Suprapubic skin (tissue), 4 donors: Measurements from ENCODE around the gene CCZ1. TPM values are rescaled to one million over a fixed set of nuclear protein-coding genes. Genes with fewer than 3 reads are reported as not detected.
"Not testable (repeated sequence)": the region's sequence is repeated elsewhere in the genome, so short reads cannot be mapped to it uniquely, and the experiment has no call there.

ENCODE experiments used
- DNase-seq, 2 donors: peaks; one replicate each; pipeline ENCODE4 v3.0.0-alpha.2; 2019; ENCODE audit warnings: low spot score in 2 of 2
- H3K27ac ChIP-seq: fragments of 200-600 bp; sonication (generic); one replicate; pipeline ENCODE4 v1.5.1; 2019
- H3K27me3 ChIP-seq: fragments of 200-600 bp; sonication (generic); one replicate; pipeline ENCODE4 v1.5.1; 2019
- H3K36me3 ChIP-seq: fragments of 200-600 bp; sonication (generic); one replicate; pipeline ENCODE4 v1.5.1; 2019
- H3K4me1 ChIP-seq: fragments of 200-600 bp; sonication (generic); one replicate; pipeline ENCODE4 v1.5.1; 2019
- H3K4me3 ChIP-seq: fragments of 200-600 bp; sonication (generic); one replicate; pipeline ENCODE4 v1.5.1; 2019; ENCODE audit warnings: mild to moderate bottlenecking
- H3K9me3 ChIP-seq: fragments of 200-600 bp; sonication (generic); one replicate; pipeline ENCODE4 v1.5.1; 2019
- CTCF ChIP-seq, 2 donors: fragments of 200-600 bp in 1 of 2; fragments of 450-650 bp in 1 of 2; sonication (generic) in 1 of 2; IDR thresholded peaks; one replicate each; pipeline ENCODE4 v1.5.1; 2016 to 2019; ENCODE audit warnings: antibody characterized with exemption in 2 of 2, mild to moderate bottlenecking in 1 of 2, moderate library complexity in 1 of 2
- EP300 ChIP-seq: sonication (generic); formaldehyde crosslinking; IDR thresholded peaks from one replicate; pipeline ENCODE4 v1.6.1; 2017; ENCODE audit warnings: antibody characterized with exemption
- POLR2A ChIP-seq, 2 donors: fragments of 450-650 bp; IDR thresholded peaks; one replicate each; pipeline ENCODE4 v1.6.1; 2017; ENCODE audit warnings: antibody characterized with exemption in 2 of 2, mild to moderate bottlenecking in 2 of 2, moderate library complexity in 2 of 2
- POLR2AphosphoS5 ChIP-seq, 3 donors: sonication (generic); formaldehyde crosslinking; IDR thresholded peaks; one replicate each; pipeline ENCODE4 v1.6.1; 2017; ENCODE audit warnings: antibody characterized with exemption in 3 of 3
- whole genome bisulfite sequencing: methylation state at CpG from one replicate; pipeline ENCODE4 v1.1.5; 2018; 5-methylcytosine and 5-hydroxymethylcytosine counted together
- total RNA-seq, 4 donors: library from RNA; depleted of rRNA; stranded (reverse); fragments of >200 nt; gene quantifications; one replicate each; pipeline ENCODE4 v1.1.0, GENCODE V29; 2016

Gene CCZ1
- total RNA-seq, 4 donors from 2014 or later = 49.8 to 103 (median 62.6) TPM

DNA sequence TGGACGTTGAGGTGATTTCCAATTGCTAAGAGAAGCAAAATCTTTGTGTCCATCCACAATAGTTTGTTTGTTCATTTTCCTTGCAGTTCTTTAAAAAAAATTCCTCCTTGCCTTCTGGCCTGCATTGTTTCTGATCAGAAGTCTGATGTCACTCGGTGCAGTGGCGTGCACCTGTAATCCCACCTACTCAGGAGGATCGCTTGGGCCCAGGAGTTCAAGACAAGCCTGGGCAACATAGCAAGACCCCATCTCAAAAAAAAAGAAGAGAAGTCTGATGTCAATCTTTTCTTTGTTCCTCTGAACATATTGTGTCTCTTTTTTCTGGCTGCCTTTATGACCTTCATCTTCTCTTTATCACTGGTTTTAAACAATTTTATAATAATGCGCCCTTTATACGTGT lies 31.5 kb upstream of the CCZ1 start:
- TF ChIP-seq CTCF (IDR thresholded peaks at IDR 0.05) (no peak), POLR2A (IDR thresholded peaks at IDR 0.05) (no peak), EP300 (no peak), POLR2AphosphoS5 (IDR thresholded peaks at IDR 0.05) (no peak)
- no peaks in the 10 kb centered on the region for H3K9me3 ChIP-seq

DNA sequence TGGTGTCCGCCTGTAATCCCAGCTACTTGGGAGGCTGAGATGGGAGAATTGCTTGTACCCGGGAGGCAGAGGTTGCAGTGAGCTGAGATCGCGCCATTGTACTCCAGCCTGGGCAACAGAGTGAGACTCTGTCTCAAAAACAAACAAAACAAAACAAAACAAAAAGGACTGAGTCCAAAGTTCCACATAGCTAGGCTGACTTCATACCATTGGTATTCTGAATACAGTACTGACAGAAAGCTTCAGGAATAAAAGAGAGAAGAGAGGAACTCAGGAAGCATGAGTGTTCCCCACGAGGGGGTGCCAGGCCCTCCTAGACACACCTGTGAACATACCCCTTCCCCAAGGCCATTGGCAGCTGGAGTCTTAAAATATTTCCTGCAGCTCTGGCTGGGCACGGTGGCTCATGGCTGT lies 29.6 kb upstream of the CCZ1 start:
- H3K4me1 ChIP-seq, H3K36me3 ChIP-seq, H3K4me3 ChIP-seq, H3K9me3 ChIP-seq, H3K27me3 ChIP-seq, H3K27ac ChIP-seq, DNase-seq: not testable (repeated sequence)
- 74% methylated on average over 6 of the region's 6 CpGs for WGBS

More for the DNA sequence above, 31.5 kb upstream of the CCZ1 start:
- H3K4me1 ChIP-seq = no peaks in the 10 kb centered on the region
- no peaks in the 10 kb centered on the region for H3K27me3 ChIP-seq
- 86% methylated on average over 6 of the region's 6 CpGs for WGBS
- H3K36me3 ChIP-seq = no peaks in the 10 kb centered on the region
- DNase-seq = no peak
- H3K27ac ChIP-seq = no peak overlapping the region
- H3K4me3 ChIP-seq = no peak overlapping the region

DNA sequence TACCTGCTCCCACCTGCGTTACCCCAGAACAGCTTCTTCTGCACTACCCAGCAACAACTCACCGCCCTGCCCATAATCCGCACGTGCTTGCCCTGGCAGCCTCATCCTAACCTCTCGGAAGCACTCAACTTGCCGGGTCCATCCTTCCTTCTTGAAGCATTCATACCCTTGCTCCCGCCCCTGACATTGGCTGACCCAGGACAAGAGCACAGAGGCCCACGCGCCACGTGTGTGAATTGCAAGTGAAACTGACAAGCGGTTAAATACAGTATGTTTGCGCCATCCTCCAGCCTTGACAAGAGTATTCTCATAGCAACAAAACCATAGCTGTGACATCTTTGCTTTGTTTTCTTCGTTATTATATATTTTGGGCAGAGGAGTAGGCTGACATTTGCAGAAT lies 28.8 kb upstream of the CCZ1 start:
- TF ChIP-seq CTCF (IDR thresholded peaks at IDR 0.05) (no peak), POLR2A (IDR thresholded peaks at IDR 0.05) (no peak), EP300 (no peak), POLR2AphosphoS5 (IDR thresholded peaks at IDR 0.05) (no peak)
- Histone ChIP-seq H3K4me3 (no peak overlapping the region), H3K36me3 (no peaks in the 10 kb centered on the region), H3K9me3 (no peaks in the 10 kb centered on the region), H3K27me3 (no peaks in the 10 kb centered on the region), H3K27ac (no peak overlapping the region), H3K4me1 (no peaks in the 10 kb centered on the region)
- DNase-seq = no peak
- 86% methylated on average over 13 of the region's 13 CpGs for WGBS

- no peaks in the 10 kb centered on the region for H3K36me3 ChIP-seq
- TF ChIP-seq POLR2A (IDR thresholded peaks at IDR 0.05) = no peak
- no peak for TF ChIP-seq EP300
- no peak for TF ChIP-seq CTCF (IDR thresholded peaks at IDR 0.05)
- no peak for DNase-seq
- H3K27ac ChIP-seq = no peak overlapping the region
- WGBS = 84% methylated on average over 2 of the region's 2 CpGs
- H3K27me3 ChIP-seq = no peaks in the 10 kb centered on the region
- no peaks in the 10 kb centered on the region for H3K4me1 ChIP-seq
- H3K4me3 ChIP-seq = no peak overlapping the region
- no peaks in the 10 kb centered on the region for H3K9me3 ChIP-seq
Observed at GRCh38 chr7:5870311-5870710, 28.2 kb upstream of the CCZ1 start.

DNA sequence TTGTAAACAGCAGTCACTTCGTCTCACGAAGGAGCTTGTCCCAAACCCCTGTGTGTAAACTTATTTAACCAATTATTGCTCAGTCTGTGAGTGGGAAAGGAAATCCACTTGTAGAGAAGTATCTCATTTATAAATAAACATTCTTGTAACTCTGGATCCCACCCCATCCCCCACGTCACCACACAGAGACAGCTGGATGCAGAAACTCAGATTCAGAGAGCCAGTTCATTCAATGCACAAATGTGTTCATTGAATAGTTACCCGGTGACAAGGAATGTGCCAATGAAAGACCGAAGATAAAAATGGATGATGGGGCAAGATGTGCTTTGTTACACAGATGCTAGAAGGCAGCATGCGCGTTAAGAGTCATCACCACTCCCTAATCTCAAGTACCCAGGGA lies 26.2 kb upstream of the CCZ1 start:
- Histone ChIP-seq H3K27me3 (no peaks in the 10 kb centered on the region), H3K4me3 (no peak overlapping the region), H3K9me3 (no peaks in the 10 kb centered on the region), H3K4me1 (no peaks in the 10 kb centered on the region), H3K36me3 (no peaks in the 10 kb centered on the region), H3K27ac (no peak overlapping the region)
- 61% methylated on average over 7 of the region's 7 CpGs for WGBS
- DNase-seq = no peak
- TF ChIP-seq POLR2A (IDR thresholded peaks at IDR 0.05) = no peak
- TF ChIP-seq CTCF (IDR thresholded peaks at IDR 0.05) = no peak
- no peak for TF ChIP-seq POLR2AphosphoS5 (IDR thresholded peaks at IDR 0.05)
- no peak for TF ChIP-seq EP300

DNA sequence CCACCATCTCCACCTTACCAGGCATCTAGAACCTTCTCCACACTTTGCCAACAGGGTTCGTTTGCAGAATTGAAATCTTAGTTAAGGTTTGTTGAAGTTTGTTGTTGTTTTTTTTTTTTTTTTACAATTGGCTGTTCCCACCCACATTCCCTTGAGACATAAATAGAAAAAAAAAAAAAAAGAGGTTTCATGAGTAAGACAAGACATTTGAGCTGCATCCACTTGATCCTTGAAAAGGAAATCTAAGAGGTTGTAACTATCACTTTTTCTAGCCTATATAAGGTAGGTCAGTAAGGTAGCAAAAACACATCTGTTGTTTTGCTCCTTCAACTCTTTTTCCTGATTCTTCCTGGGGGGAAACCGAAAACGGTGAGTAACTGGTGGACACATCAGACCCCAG lies 18.9 kb upstream of the CCZ1 start:
- H3K9me3 ChIP-seq, H3K4me3 ChIP-seq, H3K36me3 ChIP-seq, DNase-seq, H3K27ac ChIP-seq, H3K4me1 ChIP-seq, H3K27me3 ChIP-seq: not testable (repeated sequence)
- WGBS = 70% methylated on average over 3 of the region's 3 CpGs

GRCh38 chr7:5880106-5880505 lies 18.4 kb upstream of the CCZ1 start:
- H3K9me3 ChIP-seq, H3K27me3 ChIP-seq: not testable (repeated sequence)

DNA sequence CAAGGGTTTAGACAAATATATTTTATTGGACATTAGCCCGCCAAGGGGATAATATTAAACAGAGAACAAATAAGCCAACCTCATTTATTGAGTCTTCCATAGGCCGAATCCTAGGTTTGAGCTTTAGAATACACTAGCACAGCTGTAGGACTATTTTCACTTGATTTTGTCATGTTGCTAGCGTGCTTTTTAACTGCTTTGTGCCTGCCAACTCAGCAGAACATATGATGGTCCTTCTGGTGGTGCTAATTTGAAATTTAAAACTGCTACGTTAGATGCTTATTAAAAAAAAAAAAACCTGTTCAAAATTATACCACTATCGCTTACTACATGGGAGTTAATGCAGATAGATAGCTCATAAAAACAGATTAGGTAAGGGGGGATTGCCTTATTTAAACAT lies 14.1 kb upstream of the CCZ1 start:
- WGBS = 92% methylated on average over 5 of the region's 5 CpGs
- not testable (repeated sequence) for H3K36me3 ChIP-seq, H3K4me1 ChIP-seq, DNase-seq, H3K27ac ChIP-seq, H3K9me3 ChIP-seq, H3K4me3 ChIP-seq, H3K27me3 ChIP-seq

More at GRCh38 chr7:5880106-5880505, 18.4 kb upstream of the CCZ1 start:
- H3K4me3 ChIP-seq, DNase-seq, H3K27ac ChIP-seq, H3K4me1 ChIP-seq, H3K36me3 ChIP-seq: not testable (repeated sequence)
- WGBS = 54% methylated on average over 6 of the region's 6 CpGs

- H3K9me3 ChIP-seq, H3K4me1 ChIP-seq, DNase-seq, H3K4me3 ChIP-seq, H3K27me3 ChIP-seq, H3K27ac ChIP-seq, H3K36me3 ChIP-seq: not testable (repeated sequence)
- WGBS = 84% methylated on average over 5 of the region's 5 CpGs
Observed at GRCh38 chr7:5888021-5888420, 10.5 kb upstream of the CCZ1 start.

DNA sequence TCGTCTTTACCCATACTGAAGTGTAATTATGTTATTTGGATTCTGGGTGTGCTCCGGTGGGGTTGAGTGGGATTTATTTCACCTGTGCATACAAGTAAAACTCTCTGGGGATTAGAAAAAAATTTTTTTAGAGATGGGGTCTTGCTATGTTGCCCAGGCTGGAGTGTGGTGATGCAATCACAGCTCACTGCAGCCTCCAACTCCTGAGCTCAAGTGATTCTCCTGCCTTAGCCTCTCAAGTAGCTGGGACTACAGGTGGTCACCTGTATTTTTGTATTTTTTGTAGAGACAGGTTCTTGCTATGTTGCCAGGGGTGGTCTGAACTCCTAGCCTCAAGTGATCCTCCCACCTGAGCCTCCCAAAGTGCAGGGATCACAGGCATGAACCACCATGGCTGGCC lies 8.3 kb upstream of the CCZ1 start:
- 97% methylated on average over 2 of the region's 2 CpGs for WGBS
- not testable (repeated sequence) for H3K4me1 ChIP-seq, DNase-seq

More for the DNA sequence above, 8.3 kb upstream of the CCZ1 start:
- H3K27ac ChIP-seq, H3K27me3 ChIP-seq, H3K9me3 ChIP-seq, H3K36me3 ChIP-seq, H3K4me3 ChIP-seq: not testable (repeated sequence)
